GM18909 (cell line): ENCODE data around the gene CALM3.

Experiments
- ATAC-seq: cut with Tn5 transposase; IDR thresholded peaks from one replicate; pipeline ENCODE4 v1.9.1; 2021; ENCODE audit warnings: mild to moderate bottlenecking; ENCODE audit not compliant: unreplicated experiment, poor library complexity

The CALM3 gene

GRCh38 chr19:46634045-46634655 lies 33.0 kb downstream of the CALM3 start:
- peak; percentile 69 for ATAC-seq

DNA sequence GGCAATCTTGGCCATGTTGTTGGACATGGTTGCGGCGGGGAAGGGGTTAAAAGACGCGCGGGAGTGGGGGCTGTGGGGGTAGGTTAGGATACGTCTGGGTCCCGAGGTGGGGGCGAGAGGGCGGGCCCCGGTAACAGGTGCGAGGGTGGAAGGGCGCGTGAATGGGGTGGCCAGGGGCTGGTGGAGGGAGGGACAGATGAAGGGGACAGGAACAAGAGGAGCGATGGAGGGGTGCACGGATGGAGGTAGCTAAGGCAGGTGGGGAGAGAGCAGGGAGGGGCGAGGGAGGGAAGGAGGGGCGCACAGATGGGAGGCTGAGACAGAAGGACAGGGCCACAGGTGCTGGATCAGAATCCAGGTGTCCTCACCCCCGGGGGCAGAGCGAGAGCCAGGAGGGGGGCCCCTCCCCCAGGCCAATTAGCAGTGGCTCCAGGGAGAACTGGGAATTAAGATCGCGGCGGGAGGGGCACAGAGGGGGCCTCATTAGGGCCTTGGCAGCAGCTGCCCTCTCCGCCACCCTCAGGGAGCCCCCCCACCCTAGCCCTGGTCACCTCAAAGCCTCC lies 33.6 kb downstream of the CALM3 start:
- ATAC-seq: no peak

- no peak for ATAC-seq
Measured at GRCh38 chr19:46635920-46636761, 35.0 kb downstream of the CALM3 start, which contains the start of gene GNG8. Gene GNG8 (minus strand): TSS chr19:46636202. CDS start chr19:46634682, 1,520 bp downstream.

GRCh38 chr19:46637224-46637623 lies 36.1 kb downstream of the CALM3 start:
- ATAC-seq: no peak

DNA sequence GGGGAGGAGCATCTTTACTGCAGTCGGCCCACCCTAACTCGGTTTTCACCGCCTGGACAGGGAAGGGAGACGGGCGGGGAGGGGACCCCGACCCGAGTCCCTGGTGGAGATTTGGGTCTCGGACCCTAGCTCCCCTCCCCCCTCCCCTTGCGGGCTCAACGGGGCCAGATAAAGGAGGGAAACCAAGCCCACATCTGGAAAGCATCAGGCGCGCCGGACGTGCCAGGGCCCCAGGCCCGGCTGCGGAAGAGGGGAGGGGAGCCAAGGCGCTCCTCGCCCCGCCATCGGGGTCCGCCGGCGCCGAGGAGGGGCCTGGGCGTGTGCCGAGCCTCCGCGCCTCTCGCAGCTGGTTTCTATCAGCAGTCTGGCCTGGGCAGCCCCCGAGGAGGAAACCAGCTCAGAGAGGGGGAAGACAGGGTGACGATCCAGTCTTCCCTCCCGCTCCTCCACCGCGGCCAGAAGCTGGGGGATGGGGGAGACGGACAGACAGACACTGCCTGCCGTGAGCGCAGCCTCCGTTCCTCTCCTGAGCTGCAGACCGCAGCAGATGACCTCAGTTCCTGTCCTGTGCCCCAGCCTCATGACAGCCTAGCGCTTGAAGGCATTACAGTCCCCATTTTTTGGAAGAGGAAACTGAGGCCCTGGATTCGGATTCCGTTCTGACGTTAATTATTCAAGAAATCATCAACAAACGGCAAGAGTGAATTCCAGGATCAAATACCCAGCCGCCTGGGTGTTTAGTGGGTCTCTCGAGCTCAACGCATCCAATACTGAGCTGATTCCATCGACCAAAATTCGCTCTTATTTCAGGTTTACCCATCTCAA lies 38.4 kb downstream of the CALM3 start:
- ATAC-seq: no peak

DNA sequence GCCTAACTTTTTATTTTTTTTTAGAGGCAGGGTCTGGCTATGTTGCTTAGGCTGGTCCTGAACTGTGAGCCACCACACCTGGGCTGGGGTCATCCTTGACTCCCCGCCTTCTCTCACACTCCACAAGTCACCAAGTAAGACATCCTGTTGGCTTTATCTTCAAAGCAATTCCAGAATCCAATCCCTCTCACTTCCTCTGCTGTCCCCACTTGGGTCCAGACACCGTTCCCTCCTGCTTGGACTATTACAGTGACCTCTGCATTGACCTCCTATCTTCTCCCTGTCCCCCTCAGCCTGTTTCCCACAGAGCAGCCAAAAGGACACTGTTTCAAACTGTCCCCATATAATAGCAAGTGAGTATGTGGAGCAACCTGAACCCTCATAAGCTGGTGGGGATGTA lies 39.5 kb downstream of the CALM3 start:
- no peak for ATAC-seq

DNA sequence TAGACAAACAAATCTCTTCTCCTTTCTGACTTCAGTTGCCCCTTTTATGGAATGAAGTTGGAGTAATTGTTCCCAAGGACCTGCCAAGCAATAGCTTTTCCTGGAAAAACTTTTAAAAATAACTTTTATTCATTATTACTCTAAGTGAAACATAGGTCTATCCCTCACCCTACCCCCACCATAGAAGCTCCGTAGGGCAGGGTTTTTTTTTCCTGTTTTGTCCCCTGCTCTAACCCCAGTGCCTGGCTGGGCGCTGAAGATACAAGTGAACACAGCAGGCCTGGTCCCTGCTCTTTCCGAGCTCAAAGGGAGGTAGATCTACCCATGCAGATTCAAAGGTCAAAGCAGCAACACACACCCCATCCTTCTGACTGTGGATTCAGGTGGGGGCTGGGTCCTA lies 43.6 kb downstream of the CALM3 start:
- ATAC-seq: no peak

- no peak for ATAC-seq
Measured at GRCh38 chr19:46646402-46646801, 45.3 kb downstream of the CALM3 start.

DNA sequence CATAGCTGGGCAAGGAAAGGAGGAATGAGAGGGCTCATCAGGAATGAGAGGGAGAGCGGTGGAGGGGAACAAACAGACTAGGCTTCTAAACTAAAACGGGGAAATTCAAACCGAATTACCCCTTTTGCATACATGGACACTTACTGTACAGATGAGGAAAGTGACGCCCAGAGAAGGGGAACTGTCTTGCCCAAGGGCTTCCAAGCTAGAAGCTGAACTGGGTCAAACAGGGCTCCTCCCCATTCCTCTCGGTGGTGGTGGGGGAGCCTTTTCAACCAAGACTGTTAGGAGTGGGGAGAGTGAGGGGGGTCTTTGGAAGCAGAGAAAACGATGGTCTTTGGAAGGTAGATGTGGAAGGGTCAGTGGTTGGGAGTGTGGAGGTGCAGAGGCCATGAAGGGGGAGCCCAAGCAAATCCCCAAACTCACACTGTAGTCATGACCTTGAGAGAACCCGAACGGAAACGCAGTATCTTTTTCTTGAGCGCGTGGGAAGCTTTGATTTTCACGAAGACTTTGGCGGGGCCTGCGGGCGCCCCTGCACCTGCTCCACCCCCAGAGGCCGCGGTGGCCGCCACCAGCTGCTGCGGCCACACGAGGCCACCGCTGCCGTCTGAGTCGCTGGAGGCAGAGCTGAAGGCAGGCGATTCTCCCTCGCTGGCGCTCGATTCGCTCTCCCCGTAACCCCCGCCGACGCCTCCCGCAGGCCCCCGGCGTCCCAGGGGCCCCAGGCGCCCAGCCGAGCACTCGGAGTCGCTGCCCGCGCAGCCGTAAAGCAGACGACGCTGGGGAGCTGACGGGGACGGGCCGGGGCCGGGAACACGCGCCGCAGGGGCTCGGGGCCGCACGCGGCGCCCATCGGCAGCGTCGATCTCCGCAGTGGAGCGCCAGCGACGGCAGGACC lies 47.2 kb downstream of the CALM3 start:
- no peak for ATAC-seq

- no peak for ATAC-seq
Measured at GRCh38 chr19:46648961-46649960, 48.1 kb downstream of the CALM3 start.

- ATAC-seq: no peak
Measured at GRCh38 chr19:46650445-46650844, 49.3 kb downstream of the CALM3 start.

- ATAC-seq: no peak
Measured at GRCh38 chr19:46654621-46655152, 53.6 kb downstream of the CALM3 start.

DNA sequence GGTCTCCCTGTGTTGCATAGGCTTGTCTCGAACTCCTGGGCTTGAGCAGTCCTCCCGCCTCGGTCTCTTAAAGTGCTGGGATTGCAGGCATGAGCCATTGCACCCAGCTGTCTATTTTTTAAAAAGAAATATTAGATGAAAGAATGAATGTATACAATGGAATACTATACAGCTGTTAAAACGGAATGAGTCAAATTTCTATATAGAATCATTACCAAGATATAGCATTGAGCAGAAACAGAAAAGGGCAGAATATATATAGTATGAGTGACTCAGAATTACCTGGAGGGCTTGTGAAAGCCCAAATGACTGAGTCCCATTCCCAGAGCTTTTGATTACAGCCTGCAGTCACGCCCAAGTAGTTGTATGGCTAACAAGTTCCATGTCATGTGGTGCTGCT lies 55.4 kb downstream of the CALM3 start:
- ATAC-seq: no peak

DNA sequence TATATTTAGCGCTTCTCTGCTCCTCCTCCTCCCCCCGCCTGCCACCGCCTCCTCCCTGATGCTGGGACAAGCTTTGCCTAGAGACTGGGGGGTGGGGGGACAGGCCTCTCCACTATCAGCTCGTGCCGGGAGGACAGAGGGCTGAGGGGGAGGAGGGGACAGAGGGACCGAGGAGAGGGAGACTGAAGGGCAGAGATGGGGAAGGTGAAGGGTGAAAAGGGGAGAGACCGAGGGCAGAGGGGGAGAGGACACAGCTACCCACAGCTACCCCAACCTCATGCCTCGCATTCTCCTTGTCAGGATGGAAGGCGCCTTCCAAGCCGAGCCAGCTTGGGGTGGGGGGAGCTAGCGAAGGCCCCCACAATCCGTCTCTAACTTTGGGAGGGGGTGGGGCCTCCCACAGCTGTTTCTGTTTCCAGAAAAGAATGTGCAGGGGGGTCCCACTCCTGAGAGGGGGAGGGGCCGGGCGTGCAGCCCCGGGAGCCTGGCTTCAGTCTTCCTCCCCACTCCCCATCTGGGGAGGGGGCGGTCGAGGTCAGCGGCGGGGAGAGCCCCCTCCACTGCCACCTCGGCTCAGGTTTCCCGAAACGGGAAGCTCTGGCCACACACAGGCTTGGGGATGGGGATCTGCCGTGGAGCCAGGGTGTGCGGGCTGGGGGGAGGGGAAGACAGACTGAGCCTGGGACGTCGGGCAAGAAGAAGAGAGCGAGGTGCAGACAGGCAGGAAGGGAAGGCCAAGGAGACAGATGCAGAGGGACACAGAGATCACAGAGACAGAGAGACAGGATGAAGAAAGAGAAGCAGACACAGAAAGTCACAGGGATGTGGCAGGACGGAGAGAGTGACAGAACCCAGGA lies 58.2 kb downstream of the CALM3 start:
- ATAC-seq: no peak

DNA sequence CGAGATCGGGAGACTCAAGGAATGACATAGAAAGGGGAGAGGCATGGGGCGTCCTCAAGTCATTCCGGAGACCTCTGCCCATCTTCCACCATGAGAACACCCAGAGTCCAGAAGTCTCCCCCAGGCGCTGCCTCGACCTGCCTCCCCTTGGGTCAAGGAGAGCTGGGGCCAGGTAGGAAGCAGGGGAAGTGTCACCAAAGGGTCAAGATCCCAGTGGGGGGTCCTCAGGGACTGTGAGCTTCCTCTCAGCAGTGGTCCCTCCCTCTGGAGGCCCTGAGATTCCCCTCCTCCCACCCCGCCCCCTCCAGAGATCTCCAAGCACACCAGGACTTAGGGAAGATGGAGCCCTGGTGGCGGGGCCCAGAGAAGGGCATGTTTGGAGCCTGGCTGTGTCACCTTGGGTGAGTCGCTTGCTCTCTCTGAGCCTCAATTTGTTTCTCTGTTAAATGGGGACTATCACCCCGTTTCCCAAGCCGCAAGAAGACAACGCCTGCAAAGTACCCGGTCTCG lies 58.9 kb downstream of the CALM3 start:
- no peak for ATAC-seq
